ENCODE data around the gene CDH6.

The CDH6 gene

DNA sequence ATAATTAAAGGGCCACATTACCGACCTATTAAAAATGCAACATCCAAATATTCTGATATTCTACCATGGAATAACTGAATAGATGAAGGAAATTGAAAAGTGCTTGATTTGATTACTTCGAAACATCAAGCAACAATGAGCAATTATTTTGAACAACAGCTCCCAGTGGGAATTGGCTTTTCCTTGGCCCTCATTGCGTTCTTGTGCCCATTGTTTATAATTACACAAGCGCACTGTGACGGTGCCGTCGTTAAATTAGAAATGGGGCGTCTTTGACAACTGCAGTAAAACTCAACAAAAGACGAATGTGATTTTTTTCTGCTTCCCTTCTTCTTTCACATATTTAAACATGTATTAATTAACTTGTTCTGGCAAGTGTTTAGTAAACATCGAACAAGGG is 61.6 kb downstream of the CDH6 start:
- FAIRE-seq = no peak

DNA sequence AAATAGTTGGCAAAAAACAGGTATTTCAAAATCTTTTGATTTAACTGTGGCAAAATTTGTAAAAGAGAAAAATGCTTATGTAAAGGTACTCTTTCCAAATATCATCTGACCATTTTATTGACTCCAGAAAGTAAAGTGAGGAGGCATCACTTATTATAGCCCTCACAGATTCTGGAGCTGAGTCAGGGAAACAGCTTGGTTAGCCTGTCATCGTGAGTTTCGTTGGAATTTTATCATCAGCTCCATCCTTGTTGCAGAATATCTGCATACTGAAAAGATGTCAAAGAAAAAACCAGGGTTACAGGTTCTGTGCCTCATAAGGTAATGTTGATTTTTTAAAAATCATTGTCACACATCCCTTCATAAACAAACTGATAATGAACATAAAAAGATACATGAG is 74.8 kb downstream of the CDH6 start:
- no peak for FAIRE-seq

DNA sequence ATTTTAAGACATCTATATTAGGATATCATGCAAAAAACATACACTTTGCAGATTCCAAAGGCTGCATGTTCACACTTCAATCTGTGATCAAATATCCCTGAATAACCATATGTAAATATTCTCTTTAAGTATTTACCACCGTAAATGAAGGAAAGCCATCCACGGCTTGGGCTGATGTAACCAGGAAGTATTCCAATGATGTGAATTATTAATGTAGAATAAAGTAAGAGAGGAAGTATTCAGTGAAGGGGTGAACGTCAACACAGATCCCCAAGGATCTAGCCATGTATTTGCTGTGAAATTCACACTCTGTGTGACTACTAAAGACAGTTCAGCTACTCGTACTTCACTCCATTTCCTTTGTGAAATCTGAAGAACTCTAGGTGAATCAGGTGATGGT is 75.2 kb downstream of the CDH6 start:
- no peak for FAIRE-seq

DNA sequence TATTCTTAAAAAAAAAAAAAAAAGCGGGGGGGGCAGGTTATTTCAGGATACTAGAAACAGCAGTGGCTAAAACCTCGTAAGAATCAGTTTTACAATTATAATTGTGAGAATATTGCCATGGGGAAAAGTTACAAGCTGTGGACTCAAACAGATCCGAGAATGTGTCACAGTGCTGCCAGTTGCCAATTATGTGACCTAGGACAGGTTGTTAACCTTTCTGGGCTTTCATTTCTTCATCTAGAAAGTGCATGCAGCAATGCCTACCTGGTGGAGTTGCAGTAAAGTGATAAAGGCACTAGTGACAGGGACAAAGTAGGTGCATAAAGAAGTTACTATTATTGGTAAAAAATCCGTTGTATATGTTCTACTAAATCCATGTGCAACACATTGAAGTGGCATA is 75.8 kb downstream of the CDH6 start:
- no peak for FAIRE-seq

DNA sequence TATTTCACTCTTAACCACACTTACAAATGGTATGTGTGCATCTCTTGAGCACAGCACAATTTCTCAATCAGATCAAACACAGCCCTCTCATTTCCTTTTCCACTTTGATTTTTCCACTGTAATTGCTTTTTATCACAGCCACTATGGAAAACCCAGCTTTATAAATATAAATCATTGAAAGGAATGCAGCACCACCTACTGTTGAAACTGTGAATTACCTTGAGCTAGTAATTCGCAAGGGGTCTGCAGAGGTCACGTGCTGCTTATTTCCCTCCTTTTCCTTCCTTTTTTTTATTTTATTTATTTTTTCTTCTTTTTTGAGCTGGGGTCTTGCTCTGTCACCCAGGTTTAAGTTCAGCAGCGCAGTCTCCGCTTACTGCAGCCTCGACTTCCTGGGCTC is 76.9 kb downstream of the CDH6 start:
- FAIRE-seq = no peak

DNA sequence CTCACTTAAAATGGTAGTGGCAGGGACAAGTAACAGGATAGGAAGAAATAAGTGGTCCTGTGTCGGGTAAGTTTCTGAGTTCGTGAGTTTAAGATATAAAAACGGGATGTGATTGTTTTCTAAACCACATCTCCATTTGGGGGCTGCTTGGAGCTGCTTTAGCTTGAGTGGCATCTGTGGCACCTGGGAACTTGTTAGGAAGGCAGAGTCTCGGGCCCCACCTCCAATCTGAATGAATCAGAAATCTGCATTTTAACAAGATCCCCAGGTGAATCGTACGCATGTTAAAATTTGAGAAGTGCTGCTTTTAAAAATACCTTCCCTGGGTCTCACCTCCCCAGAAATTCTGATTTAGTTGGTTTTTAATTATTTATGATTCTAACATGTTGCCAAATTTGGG is 78.1 kb downstream of the CDH6 start:
- no peak for FAIRE-seq

DNA sequence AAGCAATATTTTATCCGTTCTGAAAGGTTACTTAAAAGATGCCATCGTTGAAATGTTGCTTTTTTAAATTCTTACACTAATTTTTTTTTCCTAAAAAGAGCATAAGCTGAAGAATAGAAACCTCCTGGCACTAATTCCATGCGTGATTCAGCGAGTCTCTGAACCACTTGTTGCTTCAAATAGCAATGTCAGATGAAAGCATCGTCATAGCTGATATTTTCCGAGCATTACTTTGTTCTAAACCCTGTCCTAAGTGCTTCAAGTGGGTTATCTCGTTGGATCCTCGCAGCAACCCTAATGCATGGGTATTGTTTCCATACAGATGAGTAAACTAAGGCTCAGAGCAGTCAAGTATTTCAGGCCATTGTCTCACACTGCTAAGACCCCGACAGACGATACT is 79.7 kb downstream of the CDH6 start:
- FAIRE-seq = no peak

DNA sequence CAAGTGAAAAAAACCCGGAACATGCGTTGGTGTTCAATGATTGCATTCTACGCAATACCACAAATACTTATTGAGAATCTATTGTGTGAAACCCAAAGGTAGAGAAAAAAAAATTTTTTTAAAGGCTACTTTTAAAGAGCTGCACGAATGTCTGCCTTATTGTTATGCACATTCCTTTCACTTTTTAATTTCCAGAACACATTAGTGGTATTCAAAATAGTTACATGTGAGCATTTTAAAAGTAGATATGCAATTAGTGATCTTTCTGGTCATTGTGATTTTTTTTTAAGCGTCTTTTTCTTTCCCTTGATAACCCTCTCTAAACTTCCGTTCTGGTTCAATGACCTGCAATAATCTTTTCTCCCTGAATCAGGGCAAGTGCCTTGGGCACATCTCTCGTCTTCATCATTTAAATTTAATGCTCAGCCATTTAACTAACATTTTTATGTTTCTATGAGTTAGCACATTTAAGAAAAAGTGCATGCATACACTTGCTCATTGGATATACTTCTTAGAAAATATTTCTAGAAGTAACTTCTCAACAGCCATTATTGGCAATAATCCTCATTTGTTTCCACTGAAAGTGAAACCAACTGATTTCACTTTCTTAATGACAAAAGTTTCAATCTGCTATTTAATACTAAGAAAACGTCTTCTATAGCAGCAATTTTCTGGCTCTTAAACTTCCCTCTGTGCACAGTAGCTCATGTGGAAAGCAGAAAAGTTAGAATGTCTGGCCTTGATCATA is 80.3 kb downstream of the CDH6 start:
- FAIRE-seq = no peak

DNA sequence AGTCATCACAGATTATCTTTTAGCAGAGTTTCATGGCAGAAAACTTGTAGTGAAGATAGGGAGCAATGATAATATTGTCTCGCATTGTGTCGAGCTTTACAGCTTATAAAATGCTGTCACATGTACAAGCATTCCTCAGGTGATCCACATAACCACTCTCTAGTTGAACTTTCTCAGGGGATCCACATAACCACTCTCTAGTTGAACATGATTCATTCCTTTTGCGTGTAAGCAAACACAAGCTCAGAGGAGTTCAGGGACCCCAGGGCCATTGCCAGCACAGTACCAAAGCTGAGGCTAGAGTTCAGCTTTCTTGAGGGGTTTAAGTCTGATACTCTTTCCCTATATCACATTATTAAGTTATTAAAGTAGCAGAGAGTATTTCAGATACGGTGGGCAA is 86.7 kb downstream of the CDH6 start:
- FAIRE-seq = no peak

DNA sequence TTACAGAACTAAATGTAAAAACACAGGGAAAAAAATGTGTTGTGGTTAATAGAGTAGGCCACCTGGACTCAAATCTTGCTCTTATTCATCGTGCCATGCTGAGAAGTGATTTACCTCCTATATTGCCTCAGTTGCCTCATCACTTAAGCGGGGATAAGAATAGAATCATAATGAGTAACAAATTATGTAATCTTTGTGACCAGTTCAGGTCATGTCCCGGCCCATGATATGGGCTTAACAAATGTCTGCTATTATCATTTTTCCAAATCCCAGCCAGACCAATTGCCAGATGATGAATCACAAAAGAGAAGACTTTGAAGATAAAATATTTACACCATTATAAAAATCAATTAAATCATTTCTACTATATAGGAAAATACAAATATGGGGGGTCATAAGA is 89.8 kb downstream of the CDH6 start:
- no peak for FAIRE-seq

DNA sequence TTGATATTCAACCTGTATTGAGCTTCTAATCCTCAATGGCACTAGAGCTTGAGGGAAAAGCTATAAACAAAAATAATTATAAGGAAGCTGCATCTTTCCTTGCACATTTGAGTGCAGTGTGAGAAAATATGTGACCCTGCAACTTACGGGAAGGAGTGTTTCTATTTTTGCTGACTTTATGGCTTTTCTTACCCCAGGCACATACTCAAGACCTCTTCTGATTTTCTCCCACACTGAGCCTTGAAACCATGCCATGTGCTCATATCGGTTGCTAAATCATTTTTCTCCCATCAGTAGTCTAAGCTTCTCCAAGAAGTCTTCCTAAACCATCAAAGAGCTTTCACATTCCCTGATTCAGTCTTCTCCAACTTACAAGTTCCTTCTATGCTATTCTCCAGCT is 91.5 kb downstream of the CDH6 start:
- no peak for FAIRE-seq

DNA sequence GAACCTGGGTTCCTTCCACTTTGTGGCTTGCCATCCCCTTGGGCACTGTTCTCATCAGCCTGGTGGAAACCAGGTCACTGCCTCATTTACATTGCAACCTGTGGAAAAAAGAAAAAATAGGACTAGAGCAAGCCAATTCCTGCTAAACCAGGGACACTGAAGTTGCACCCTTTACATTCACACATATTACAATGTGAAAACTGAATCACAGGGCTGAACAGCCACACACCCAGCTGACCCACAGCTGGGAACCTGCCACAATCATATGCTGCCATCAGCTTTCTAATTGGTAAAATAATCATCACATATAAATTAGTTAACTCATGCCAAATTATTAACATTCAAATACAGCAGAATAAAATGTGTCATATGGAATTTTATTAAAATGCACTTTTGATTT is 94.5 kb downstream of the CDH6 start:
- no peak for FAIRE-seq

DNA sequence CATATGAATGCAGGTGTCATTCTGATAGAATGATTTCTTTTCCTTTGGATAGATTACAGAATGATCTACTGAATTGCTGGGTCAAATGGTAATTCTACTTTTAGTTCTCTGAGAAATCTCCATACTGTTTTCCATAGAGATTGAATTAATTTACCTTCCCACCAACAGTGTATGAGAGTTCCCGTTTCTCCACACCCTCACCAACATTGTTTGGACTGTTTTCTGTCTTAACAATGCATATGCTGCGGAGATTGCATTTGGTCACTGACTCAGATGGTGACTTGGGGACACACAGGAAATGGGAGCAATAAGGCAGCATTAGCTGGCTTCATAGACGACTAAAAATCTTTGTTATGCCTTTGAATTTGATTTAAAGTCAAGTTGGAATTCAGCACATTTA is 95.9 kb downstream of the CDH6 start:
- FAIRE-seq = no peak

DNA sequence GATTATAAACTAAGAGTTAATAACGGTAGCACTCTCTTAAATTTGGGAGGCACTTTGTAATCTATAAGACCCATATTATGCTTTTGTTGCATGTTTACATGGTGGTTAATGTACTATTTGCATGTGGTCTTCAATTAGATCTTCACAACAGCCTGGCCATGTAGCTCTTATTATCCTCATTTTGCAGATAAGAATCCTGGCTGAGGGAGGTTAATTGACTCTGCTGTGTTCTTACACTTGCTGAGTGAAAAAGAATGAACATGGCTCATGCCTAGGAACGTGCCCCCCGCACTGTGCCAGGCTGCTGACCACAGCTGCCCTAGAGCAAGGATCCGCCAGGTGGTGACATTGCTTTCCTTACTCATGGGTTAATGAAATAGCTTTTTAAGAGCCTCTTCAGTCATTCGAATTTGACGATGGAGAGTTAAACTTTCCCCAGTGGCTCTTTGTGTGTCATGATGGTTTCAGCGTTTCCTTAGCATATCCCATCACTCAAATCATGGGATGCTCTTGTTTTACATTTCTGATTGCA is 97.9 kb downstream of the CDH6 start:
- FAIRE-seq = no peak

DNA sequence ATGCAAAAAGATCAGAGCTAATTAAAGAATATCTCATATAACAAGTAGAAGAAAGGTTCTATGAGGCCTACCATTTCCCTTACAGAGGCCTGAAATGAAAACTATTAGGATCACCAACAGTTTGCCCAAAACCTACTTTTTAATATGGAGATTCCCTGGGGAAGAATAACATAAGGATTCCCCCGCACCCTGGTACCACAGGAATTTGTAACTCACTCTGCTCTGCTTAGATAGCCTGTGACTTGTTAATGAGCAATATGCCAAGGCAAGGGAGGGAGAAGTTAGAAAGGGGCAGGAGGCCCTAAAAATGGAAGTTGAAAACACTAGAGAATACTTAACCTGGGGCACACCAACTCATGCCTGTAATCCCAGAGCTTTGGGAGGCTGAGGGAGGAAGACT is 107.0 kb downstream of the CDH6 start:
- FAIRE-seq = no peak

DNA sequence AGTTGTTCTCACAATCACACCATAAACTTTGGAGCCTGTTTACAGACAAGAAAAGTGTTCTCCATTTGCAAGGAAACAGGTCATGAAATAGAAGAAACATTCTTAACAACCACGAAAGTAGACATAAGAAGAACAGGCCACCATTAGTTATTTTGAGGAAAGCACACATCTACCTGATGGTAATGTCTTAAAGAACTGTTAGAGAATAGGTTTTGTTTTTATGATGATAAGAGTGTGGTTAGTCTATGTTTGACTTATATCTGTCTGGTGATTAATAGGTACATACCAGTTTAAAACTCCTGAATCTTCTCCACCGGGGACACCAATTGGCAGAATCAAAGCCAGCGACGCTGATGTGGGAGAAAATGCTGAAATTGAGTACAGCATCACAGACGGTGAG is 108.3 kb downstream of the CDH6 start:
- no peak for FAIRE-seq

DNA sequence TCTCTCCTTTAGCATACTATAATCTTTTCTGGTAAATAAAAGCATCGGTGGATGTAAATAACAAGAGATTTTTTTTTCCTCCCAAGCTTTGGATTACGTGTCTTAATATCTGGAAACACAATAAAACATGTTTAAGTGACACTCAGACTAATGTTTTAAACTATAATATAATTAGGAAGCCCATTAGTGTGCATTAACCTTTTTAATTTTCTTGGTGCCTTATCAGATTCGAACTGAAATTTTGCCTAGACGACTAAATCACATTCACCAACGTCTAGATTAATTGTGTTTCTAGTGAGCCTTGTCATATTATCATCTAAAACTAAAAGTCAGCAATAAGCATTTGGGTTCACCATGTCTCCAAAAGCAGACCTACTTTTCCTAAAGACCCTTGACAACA is 110.2 kb downstream of the CDH6 start:
- no peak for FAIRE-seq

DNA sequence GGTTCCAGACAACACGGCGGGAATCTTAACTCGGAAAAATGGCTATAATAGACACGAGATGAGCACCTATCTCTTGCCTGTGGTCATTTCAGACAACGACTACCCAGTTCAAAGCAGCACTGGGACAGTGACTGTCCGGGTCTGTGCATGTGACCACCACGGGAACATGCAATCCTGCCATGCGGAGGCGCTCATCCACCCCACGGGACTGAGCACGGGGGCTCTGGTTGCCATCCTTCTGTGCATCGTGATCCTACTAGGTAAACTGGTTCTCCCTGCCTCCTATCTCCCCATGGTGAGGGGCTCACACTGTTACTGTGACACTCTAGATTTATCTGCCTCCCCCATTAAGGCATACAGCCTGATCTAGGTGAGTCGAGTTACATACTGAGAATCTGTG is 124.2 kb downstream of the CDH6 start:
- FAIRE-seq = no peak

DNA sequence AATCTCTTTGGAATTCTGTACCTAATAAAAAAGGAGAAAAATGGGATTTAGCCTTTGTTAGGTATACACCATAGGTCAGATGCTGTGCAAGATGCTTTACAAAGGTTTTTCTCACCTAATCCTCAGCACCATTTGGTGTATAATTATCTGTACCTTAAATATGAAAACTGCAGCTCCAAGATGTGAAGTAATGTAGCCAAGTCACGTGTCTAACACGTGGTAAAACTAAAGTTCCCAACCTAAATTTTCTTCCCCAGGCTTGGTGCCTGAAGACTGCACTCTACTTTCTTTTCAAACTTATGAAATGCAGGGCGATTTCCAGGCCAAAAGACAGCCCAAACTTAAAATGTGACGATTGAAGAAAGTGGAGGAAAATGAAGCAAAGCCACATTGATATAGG is 125.8 kb downstream of the CDH6 start:
- FAIRE-seq = no peak

DNA sequence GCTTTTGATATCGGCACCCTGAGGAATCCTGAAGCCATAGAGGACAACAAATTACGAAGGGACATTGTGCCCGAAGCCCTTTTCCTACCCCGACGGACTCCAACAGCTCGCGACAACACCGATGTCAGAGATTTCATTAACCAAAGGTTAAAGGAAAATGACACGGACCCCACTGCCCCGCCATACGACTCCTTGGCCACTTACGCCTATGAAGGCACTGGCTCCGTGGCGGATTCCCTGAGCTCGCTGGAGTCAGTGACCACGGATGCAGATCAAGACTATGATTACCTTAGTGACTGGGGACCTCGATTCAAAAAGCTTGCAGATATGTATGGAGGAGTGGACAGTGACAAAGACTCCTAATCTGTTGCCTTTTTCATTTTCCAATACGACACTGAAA is 129.5 kb downstream of the CDH6 start:
- FAIRE-seq = no peak

DNA sequence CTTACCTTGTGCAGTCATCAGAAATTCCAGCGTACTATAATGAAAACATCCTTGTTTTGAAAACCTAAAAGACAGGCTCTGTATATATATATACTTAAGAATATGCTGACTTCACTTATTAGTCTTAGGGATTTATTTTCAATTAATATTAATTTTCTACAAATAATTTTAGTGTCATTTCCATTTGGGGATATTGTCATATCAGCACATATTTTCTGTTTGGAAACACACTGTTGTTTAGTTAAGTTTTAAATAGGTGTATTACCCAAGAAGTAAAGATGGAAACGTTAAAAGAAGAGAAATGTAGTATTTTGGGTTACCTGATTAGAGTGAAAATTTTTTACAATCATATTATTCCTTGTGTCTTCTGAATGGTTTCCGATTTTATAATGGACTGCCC is 131.4 kb downstream of the CDH6 start:
- no peak for FAIRE-seq

DNA sequence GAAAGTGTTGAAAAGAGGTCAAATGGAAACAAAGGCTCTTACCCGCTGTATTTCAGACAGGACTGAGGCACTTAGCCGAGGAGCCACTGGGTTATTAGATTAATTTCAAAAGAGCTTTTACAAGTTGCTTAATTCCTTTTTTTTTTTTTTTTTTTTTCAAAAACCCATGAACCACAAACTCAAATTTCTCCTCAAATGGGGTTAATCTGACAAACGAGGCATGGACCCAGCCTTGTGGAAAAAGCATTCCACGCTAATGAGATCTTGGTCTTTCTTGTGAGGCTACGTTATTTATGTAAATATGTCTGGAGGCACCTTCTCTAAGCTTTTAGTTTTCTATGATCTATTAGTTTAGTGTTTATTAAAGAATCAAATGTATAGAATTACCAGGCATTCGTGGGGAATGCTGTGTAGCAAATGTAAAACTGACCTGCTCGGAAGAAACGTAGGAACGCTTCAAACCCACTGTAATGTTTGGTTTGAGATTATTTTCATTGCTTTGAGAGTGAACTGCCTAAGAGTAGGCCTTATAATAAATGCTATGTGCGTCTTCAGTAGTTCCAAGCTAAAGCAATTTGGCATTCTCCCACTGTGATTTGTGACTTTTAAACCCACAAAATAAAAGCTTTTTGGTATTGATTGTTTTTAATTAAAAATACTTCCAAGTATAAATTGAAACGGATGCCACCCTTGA is 134.7 kb downstream of the CDH6 start:
- no peak for FAIRE-seq

DNA sequence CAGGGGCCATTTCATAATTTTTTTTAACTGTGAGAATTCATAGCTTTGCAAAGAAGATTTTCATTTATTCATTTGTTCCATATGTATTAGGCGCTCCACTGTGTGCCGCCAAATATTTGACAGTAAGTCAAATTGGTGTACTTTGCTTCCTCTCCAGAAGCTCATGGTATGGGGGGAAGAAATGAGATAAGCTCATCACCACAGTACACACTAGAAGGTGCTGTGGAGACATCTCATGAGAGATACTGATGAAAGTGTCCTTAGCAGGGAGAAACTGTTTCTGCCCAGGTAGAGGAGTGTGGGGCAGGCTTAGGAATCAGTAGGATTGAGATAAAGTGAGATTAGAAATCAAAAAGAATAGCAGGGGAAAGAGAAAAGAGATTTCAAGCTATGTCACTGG is 136.2 kb downstream of the CDH6 start:
- FAIRE-seq = no peak

DNA sequence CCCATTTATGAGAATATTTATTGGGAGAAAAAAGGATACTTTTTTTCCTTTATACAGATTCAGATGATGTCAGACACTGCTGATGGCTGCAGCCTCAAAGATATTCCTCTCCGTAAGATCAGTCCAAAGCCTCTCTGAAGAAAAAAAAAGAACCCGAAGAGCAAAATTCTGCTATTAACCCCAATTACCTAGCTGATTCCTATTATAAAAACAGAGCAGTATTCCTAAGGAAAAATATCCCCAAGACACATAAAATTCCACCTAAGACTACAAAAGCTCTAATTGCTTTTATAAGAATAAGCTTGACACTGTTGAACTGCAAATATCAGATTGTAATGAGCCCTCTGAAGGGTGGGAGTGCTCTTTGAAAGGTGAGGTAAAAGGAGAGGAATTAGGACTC is 138.7 kb downstream of the CDH6 start:
- FAIRE-seq = no peak

DNA sequence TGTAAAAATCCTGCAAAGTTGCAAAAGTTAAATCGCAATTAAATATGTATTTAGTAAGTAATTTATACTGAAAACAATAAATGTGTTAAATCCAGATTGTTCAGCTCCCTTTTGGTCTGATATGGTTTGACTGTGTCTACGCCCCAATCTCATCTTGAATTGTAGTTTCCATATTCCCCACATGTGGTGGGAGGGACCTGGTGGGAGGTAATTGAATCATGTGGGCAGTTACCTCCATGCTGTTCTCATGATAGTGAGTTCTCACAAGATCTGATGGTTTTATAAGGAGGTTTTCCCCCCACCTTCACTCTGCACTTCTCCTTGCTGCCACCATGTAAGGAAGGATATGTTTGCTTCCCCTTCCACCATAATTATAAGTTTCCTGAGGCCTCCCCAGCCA is 140.0 kb downstream of the CDH6 start:
- no peak for FAIRE-seq

Data from TTC549 (cell line).